DND-41 (cell line): Measurements from ENCODE around the gene POLR2F.

Source experiments
- EZH2 ChIP-seq: IDR thresholded peaks from 3 replicates; pipeline ENCODE4 v1.6.1; 2012; ENCODE audit warnings: borderline replicate concordance, low read depth, mild to moderate bottlenecking, moderate library complexity, low read length, inconsistent platforms; ENCODE audit not compliant: severe bottlenecking
- TF ChIP-seq, protein P1 (sequence below): IDR thresholded peaks from 2 replicates; pipeline ENCODE4 v1.5.1; 2012; ENCODE audit warnings: borderline replicate concordance, low read length, moderate library complexity, mild to moderate bottlenecking; ENCODE audit not compliant: poor library complexity, severe bottlenecking; ENCODE audit errors: extremely low read depth

DNA sequence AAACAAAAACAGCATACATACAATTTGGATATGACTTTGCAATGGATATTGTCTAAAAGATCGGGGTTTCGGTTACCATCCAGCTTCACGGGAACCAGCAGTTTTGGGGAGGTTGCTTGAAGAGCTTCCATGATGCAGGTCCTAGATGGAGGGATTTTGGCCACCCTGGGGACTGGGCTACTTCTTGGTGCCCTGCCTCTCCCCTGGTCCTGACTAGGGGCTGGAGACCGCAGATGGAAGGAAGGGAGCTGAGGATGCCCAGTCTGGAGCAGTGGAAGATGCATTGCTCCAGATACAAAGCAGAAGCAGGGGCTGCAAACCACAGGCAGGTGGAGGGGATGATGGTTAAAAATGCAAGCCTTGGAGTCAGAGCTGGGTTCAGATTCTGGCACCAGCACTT is 17.4 kb downstream of the POLR2F start:
- TF ChIP-seq, protein P1, sequence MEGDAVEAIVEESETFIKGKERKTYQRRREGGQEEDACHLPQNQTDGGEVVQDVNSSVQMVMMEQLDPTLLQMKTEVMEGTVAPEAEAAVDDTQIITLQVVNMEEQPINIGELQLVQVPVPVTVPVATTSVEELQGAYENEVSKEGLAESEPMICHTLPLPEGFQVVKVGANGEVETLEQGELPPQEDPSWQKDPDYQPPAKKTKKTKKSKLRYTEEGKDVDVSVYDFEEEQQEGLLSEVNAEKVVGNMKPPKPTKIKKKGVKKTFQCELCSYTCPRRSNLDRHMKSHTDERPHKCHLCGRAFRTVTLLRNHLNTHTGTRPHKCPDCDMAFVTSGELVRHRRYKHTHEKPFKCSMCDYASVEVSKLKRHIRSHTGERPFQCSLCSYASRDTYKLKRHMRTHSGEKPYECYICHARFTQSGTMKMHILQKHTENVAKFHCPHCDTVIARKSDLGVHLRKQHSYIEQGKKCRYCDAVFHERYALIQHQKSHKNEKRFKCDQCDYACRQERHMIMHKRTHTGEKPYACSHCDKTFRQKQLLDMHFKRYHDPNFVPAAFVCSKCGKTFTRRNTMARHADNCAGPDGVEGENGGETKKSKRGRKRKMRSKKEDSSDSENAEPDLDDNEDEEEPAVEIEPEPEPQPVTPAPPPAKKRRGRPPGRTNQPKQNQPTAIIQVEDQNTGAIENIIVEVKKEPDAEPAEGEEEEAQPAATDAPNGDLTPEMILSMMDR = no peak
- no peak for TF ChIP-seq EZH2
